Stomach (tissue), 4 donors: ENCODE data around the gene FAM83F.

ENCODE experiments used
- CTCF ChIP-seq, 7 experiments: fragments of 450-650 bp in 4 of 7; fragments of 200-600 bp in 3 of 7; sonication (generic) in 3 of 7; IDR thresholded peaks; one replicate each; pipeline ENCODE4 v1.5.1; 2016 to 2019; ENCODE audit warnings: antibody characterized with exemption in 7 of 7, control low read depth in 2 of 7, mild to moderate bottlenecking in 1 of 7
- EP300 ChIP-seq: sonication (generic); formaldehyde crosslinking; IDR thresholded peaks from one replicate; pipeline ENCODE4 v1.6.1; 2017; ENCODE audit warnings: antibody characterized with exemption
- POLR2A ChIP-seq, 4 donors: fragments of 450-650 bp; IDR thresholded peaks; one replicate each; pipeline ENCODE4 v1.6.1; 2016; ENCODE audit warnings: antibody characterized with exemption in 4 of 4, control low read depth in 2 of 4, mild to moderate bottlenecking in 1 of 4, moderate library complexity in 1 of 4

- TF ChIP-seq CTCF (IDR thresholded peaks at IDR 0.05) (no peak), POLR2A (IDR thresholded peaks at IDR 0.05) (no peak), EP300 (no peak)
Measured at GRCh38 chr22:40023341-40023841, 28.6 kb downstream of the FAM83F start.
